Measurements from ENCODE around the gene GAL3ST3. TPM values are rescaled to one million over a fixed set of nuclear protein-coding genes. Genes with fewer than 3 reads are reported as not detected.
"Not testable (repeated sequence)": the region's sequence is repeated elsewhere in the genome, so short reads cannot be mapped to it uniquely, and the experiment has no call there.

Gene GAL3ST3
- total RNA-seq, result 100 to 1,000 TPM in 2 of 4 donors, 10 to 100 TPM in 2; 49.2 to 154 (median 118) TPM

DNA sequence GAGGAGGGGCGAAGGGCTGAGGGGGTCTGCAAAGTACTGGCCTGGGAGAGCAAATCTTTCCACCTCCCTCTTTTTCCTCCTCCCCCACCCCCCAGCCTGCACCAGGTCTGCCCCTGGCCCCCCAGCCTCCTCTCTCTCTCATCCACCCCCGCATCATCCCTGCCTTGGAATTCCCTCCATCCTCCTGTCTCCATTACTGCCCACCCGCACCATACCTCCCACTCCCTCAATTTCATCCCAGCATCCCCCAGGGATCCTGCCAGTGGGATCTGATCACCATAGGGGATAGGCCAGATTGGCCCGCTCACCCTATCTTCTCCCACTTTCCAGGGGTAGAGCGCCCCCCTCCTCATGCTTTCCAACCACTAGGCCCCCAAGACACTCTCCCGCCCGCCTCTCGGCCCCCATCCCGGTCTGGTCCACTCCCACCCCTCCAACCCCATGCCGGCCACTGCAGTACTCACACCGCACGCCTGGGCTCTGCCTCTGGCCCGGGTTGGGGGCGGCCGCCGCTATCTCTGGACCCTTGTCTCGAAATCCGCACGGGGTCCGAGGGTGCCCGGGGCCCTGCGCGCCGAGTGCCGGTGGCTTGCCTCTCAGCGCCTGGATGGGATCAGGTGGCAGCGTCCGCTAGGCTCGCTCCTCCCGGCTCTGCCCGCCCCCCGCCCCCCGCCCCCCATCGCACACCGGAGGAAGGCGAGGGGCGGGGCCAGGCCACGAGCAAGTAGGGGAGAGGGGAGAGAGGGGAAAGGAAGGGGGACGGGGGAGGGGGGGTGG is at the start of gene GAL3ST3:
Gene GAL3ST3, minus strand, starts transcription at position 615 of the 777 bp plus-strand sequence. CDS start 3,746 bp downstream, outside the sequence.
- Histone ChIP-seq H3K36me3 (no peaks in the 10 kb centered on the region), H3K27ac (peak within 1 kb of the TSS; percentile 86 to 96 (median 95)), H3K4me1 (peaks cover 70 to 78% of the 10 kb centered on the region in 2 donors), H3K4me3 (replicated peaks in 1 of 3) (peak within 1 kb of the TSS in 2 of 3 donors; percentile 47 to 72), H3K27me3 (no peaks in the 10 kb centered on the region), H3K9me3 (no peaks in the 10 kb centered on the region)
- intact Hi-C loops (cut with DNase I), result no loop called here
- DNase-seq, result peak; percentile 66 to 70
- TF ChIP-seq, protein P1, sequence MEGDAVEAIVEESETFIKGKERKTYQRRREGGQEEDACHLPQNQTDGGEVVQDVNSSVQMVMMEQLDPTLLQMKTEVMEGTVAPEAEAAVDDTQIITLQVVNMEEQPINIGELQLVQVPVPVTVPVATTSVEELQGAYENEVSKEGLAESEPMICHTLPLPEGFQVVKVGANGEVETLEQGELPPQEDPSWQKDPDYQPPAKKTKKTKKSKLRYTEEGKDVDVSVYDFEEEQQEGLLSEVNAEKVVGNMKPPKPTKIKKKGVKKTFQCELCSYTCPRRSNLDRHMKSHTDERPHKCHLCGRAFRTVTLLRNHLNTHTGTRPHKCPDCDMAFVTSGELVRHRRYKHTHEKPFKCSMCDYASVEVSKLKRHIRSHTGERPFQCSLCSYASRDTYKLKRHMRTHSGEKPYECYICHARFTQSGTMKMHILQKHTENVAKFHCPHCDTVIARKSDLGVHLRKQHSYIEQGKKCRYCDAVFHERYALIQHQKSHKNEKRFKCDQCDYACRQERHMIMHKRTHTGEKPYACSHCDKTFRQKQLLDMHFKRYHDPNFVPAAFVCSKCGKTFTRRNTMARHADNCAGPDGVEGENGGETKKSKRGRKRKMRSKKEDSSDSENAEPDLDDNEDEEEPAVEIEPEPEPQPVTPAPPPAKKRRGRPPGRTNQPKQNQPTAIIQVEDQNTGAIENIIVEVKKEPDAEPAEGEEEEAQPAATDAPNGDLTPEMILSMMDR (IDR thresholded peaks at IDR 0.05), result no peak
- peak in 1 of 2 donors; percentile 60 for TF ChIP-seq POLR2A (IDR thresholded peaks at IDR 0.05)
- WGBS, 2 donors, result 14 to 23% methylated on average over 12 to 18 of the region's 39 CpGs

- H3K9me3 ChIP-seq; H3K36me3 ChIP-seq; H3K27me3 ChIP-seq; intact Hi-C loops (cut with DNase I); H3K4me1 ChIP-seq; DNase-seq; H3K4me3 ChIP-seq (replicated peaks in 1 of 3); H3K27ac ChIP-seq: not testable (repeated sequence)
- 97 to 98% methylated on average over 2 of the region's 2 CpGs for WGBS, 2 donors
These were observed 43.2 kb upstream of the GAL3ST3 start for GRCh38 chr11:66092125-66092524.

GRCh38 chr11:66090288-66090687 is 41.3 kb upstream of the GAL3ST3 start:
- Histone ChIP-seq H3K27me3 (no peaks in the 10 kb centered on the region), H3K36me3 (no peaks in the 10 kb centered on the region), H3K4me3 (replicated peaks in 1 of 3) (no peak overlapping the region), H3K9me3 (no peaks in the 10 kb centered on the region), H3K4me1 (peaks cover 4 to 12% of the 10 kb centered on the region in 2 donors), H3K27ac (no peak overlapping the region)
- TF ChIP-seq, protein P1 (IDR thresholded peaks at IDR 0.05), result no peak
- no peak for TF ChIP-seq POLR2A (IDR thresholded peaks at IDR 0.05)
- no peak for DNase-seq
- intact Hi-C loops (cut with DNase I), result no loop called here
- 90 to 95% methylated on average over 4 of the region's 4 CpGs for WGBS, 2 donors

- Histone ChIP-seq H3K9me3 (no peaks in the 10 kb centered on the region), H3K4me3 (replicated peaks in 1 of 3) (no peak overlapping the region), H3K36me3 (no peaks in the 10 kb centered on the region), H3K27ac (no peak overlapping the region), H3K4me1 (peaks cover 7 to 17% of the 10 kb centered on the region in 2 donors), H3K27me3 (no peaks in the 10 kb centered on the region)
- intact Hi-C loops (cut with DNase I), result no loop called here
- DNase-seq, result no peak
- 92 to 96% methylated on average over 3 of the region's 3 CpGs for WGBS, 2 donors
- no peak for TF ChIP-seq POLR2A (IDR thresholded peaks at IDR 0.05)
- TF ChIP-seq, protein P1 (IDR thresholded peaks at IDR 0.05), result no peak
These were observed 40.1 kb upstream of the GAL3ST3 start for GRCh38 chr11:66089067-66089466.

DNA sequence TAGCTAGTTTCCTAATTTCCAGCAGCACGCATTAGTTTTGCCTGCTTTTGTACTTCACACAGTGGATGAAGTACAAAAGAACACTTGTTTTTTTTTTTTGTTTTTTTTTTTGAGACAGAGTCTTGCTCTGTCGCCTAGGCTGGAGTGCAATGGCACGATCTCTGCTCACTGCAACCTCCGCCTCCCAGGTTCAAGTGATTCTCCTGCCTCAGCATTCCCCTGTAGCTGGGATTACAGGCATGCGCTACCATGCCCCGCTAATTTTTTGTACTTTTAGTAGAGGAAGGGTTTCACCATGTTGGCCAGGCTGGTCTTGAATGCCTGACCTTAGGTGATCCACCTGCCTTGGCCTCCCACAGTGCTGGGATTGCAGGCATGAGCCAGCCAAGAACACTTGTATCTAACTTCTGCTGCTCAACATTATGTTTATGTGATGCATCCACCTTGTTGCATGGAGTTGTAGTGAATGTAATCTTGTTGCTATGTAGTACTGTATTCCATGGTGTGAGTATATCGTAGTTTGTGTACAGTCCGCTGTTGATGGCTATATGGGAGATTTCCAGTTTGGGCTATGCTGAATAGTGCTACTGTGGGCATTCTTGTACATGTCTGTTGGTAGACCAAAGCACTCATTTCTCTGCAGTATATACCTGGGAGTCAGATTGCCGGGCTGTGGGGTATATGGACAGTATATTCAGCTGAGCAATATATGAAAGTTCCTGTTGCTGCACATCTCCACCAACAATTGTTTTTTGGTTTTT is 38.4 kb upstream of the GAL3ST3 start:
- 59 to 64% methylated on average over 9 of the region's 9 CpGs for WGBS, 2 donors
- intact Hi-C loops (cut with DNase I), result no loop called here
- DNase-seq, result peak; percentile 24 to 33
- Histone ChIP-seq H3K4me1 (peaks cover 25 to 35% of the 10 kb centered on the region in 2 donors), H3K27ac (no peak overlapping the region), H3K27me3 (no peaks in the 10 kb centered on the region), H3K4me3 (replicated peaks in 1 of 3) (no peak overlapping the region), H3K36me3 (no peaks in the 10 kb centered on the region), H3K9me3 (no peaks in the 10 kb centered on the region)
- TF ChIP-seq, protein P1 (IDR thresholded peaks at IDR 0.05), result no peak
- no peak for TF ChIP-seq POLR2A (IDR thresholded peaks at IDR 0.05)

Data from thyroid gland (tissue), 4 donors.